ENCODE data around the gene TMEM30B. TPM values are rescaled to one million over a fixed set of nuclear protein-coding genes. Genes with fewer than 3 reads are reported as not detected.

TMEM30B gene
- total and polyA plus RNA-seq, 9 of the 15 experiments (the other 6 are each of a cell fraction or from before 2014, with no cell fraction given), result 0.04 TPM; not detected in 8

DNA sequence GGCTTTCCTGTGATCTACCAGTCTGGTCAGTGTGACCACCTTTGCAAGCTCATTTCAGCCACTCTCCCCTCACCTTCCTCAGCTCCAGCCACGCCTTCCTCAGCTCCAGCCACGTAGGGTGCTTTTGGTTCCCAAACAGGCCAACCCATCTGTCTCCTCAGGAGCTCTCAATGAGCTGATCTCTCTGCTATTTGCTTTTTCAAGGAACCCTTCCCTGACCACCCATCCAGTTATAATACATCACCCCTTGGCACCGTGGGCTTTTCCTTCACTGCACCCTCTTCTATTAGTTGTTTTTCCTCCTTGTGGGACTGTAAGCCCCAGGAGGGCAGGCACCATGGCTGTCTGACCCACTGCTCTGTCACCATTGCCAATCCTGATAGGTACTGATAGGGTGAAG, 37.9 kb upstream of the TMEM30B start (continued):
- TF ChIP-seq SRSF3 (IDR thresholded peaks at IDR 0.05; ENCODE audit: insufficient read depth, low read length) (no peak), ZNF24 (IDR thresholded peaks at IDR 0.05) (no peak), RBFOX2 (IDR thresholded peaks at IDR 0.05; ENCODE audit: low read depth, low read length) (no peak), CHD1 (IDR thresholded peaks at IDR 0.05; ENCODE audit: low read length) (no peak)
- TF ChIP-seq, protein P1, sequence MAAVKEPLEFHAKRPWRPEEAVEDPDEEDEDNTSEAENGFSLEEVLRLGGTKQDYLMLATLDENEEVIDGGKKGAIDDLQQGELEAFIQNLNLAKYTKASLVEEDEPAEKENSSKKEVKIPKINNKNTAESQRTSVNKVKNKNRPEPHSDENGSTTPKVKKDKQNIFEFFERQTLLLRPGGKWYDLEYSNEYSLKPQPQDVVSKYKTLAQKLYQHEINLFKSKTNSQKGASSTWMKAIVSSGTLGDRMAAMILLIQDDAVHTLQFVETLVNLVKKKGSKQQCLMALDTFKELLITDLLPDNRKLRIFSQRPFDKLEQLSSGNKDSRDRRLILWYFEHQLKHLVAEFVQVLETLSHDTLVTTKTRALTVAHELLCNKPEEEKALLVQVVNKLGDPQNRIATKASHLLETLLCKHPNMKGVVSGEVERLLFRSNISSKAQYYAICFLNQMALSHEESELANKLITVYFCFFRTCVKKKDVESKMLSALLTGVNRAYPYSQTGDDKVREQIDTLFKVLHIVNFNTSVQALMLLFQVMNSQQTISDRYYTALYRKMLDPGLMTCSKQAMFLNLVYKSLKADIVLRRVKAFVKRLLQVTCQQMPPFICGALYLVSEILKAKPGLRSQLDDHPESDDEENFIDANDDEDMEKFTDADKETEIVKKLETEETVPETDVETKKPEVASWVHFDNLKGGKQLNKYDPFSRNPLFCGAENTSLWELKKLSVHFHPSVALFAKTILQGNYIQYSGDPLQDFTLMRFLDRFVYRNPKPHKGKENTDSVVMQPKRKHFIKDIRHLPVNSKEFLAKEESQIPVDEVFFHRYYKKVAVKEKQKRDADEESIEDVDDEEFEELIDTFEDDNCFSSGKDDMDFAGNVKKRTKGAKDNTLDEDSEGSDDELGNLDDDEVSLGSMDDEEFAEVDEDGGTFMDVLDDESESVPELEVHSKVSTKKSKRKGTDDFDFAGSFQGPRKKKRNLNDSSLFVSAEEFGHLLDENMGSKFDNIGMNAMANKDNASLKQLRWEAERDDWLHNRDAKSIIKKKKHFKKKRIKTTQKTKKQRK (IDR thresholded peaks at IDR 0.05; ENCODE audit: borderline replicate concordance, low read depth, low read length), result no peak

DNA sequence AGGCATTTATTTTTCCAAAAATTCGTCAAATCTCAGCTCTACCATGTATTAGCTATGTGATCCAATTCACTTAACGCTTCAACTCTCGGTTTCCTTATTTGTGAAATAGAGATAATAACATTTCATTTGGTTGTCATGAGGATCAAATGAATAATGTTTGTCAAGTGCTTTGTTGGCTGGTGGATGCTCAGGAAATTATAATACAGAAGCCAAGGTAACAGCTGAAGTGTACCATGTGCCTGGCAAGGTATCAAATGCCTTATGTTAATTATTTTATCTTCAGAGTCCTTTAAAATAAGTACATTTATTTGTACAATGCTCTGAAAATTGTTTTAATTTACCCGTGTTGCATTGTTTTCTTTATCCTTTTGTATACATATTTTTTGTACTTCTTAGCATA, 34.2 kb upstream of the TMEM30B start:
- Histone ChIP-seq H3K4me2 (ENCODE audit: insufficient read depth, low read length) (no peak overlapping the region), H3K4me3 (no peak overlapping the region), H4K20me1 (replicated peaks; ENCODE audit: control insufficient read depth, insufficient read depth, low read length) (no peaks in the 10 kb centered on the region), H3K36me3 (ENCODE audit: control insufficient read depth, insufficient read depth, low read length) (no peaks in the 10 kb centered on the region), H3K79me2 (ENCODE audit: control insufficient read depth, insufficient read depth, low read length) (no peaks in the 10 kb centered on the region), H2AFZ (ENCODE audit: low read depth, low read length) (no peak overlapping the region), H3K9me3 (replicated peaks; ENCODE audit: control insufficient read depth, insufficient read depth, low read depth, low read length) (no peaks in the 10 kb centered on the region), H3K27ac (ENCODE audit: extremely low read depth, low read depth, low read length) (no peak overlapping the region), H3K27me3 (ENCODE audit: control insufficient read depth in 2 of 2, insufficient read depth in 2 of 2, low read length in 2 of 2) (no peaks in the 10 kb centered on the region), H3K4me1 (replicated peaks in 1 of 2; ENCODE audit: control insufficient read depth in 2 of 2, insufficient read depth in 2 of 2, low read length in 2 of 2) (no peaks in the 10 kb centered on the region), H3K9ac (ENCODE audit: insufficient read depth in 1 of 2, low read depth in 2 of 2, low read length in 2 of 2) (no peak overlapping the region), H3K9me1 (ENCODE audit: control insufficient read depth, insufficient read depth, low read length) (no peaks in the 10 kb centered on the region)
- no TSS peak for BruUV-seq (replicated peaks)
- DNase-seq (ENCODE audit: extremely low read depth in 1 of 4, low spot score in 3 of 4) (no peak), FAIRE-seq (no peak), ATAC-seq (no peak)
- intact Hi-C loops (cut with micrococcal nuclease), result no loop called here
- POLR2A ChIA-PET, result no interaction called here
- WGBS (ENCODE audit: insufficient coverage, low coverage, missing lambda C conversion rate), result 12% methylated on average over 4 of the region's 4 CpGs
- in situ Hi-C loops (cut with MboI), result no loop called here
- CTCF ChIA-PET (ENCODE audit: low intra/inter-chr PET ratio), result no interaction called here
- TF ChIP-seq CBX2 (IDR thresholded peaks at IDR 0.05; ENCODE audit: insufficient read depth, low read length, poor library complexity, severe bottlenecking), result no peak
- TF ChIP-seq E2F6 (IDR thresholded peaks at IDR 0.05; ENCODE audit: borderline replicate concordance in 1 of 2, extremely low read depth in 1 of 2, insufficient read depth in 1 of 2, insufficient read length in 1 of 2, low read depth in 1 of 2, low read length in 1 of 2, poor library complexity in 1 of 2, severe bottlenecking in 1 of 2), result no peak
- no peak for TF ChIP-seq ETV6 (IDR thresholded peaks at IDR 0.05; ENCODE audit: borderline replicate concordance in 1 of 2, low read depth in 2 of 2, low read length in 1 of 2)
- no peak for TF ChIP-seq ETV6 (CRISPR knock-in tag; IDR thresholded peaks at IDR 0.05; ENCODE audit: borderline replicate concordance)
- TF ChIP-seq ATF6 (CRISPR knock-in tag; IDR thresholded peaks at IDR 0.05), result no peak
- no peak for TF ChIP-seq TCF7L2 (IDR thresholded peaks at IDR 0.05; ENCODE audit: low read depth, low read length)
- TF ChIP-seq, protein P2, sequence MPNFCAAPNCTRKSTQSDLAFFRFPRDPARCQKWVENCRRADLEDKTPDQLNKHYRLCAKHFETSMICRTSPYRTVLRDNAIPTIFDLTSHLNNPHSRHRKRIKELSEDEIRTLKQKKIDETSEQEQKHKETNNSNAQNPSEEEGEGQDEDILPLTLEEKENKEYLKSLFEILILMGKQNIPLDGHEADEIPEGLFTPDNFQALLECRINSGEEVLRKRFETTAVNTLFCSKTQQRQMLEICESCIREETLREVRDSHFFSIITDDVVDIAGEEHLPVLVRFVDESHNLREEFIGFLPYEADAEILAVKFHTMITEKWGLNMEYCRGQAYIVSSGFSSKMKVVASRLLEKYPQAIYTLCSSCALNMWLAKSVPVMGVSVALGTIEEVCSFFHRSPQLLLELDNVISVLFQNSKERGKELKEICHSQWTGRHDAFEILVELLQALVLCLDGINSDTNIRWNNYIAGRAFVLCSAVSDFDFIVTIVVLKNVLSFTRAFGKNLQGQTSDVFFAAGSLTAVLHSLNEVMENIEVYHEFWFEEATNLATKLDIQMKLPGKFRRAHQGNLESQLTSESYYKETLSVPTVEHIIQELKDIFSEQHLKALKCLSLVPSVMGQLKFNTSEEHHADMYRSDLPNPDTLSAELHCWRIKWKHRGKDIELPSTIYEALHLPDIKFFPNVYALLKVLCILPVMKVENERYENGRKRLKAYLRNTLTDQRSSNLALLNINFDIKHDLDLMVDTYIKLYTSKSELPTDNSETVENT (CRISPR knock-in tag; IDR thresholded peaks at IDR 0.05), result no peak

All from K562 (cell line).